GM12878 (cell line): ENCODE data around the gene STKLD1. TPM values are rescaled to one million over a fixed set of nuclear protein-coding genes. Genes with fewer than 3 reads are reported as not detected.

ENCODE experiments used
- ATAC-seq: fragments of 200-7000 bp; cut with Tn5 transposase; 3 replicates; pipeline ENCODE4 v1.9.1; 2020; ENCODE audit warnings: mild to moderate bottlenecking, moderate library complexity
- BruUV-seq: library from RNA; stranded (reverse); fragments of 400-500 nt; replicated peaks from 2 replicates; lab custom pipeline; 2021; lab: Mats Ljungman, UMichigan
- CTCF ChIA-PET: fragments of 300-600 bp; sonication (Branson Sonifier 250); formaldehyde crosslinking; extraction: SDS; loops from one replicate; lab custom pipeline; 2021; ENCODE audit warnings: inconsistent platforms; lab: Yijun Ruan, JAX
- POLR2A ChIA-PET: fragments of 350-600 bp; formaldehyde crosslinking; extraction: SDS; loops from one replicate; lab custom pipeline; 2021; ENCODE audit warnings: inconsistent platforms; lab: Charles Lee
- RAD21 ChIA-PET: fragments of 300-600 bp; sonication (Branson Sonifier 250); formaldehyde crosslinking; loops from one replicate; lab custom pipeline; 2023; ENCODE audit warnings: antibody characterized with exemption; ENCODE audit not compliant: unreplicated experiment; lab: Charles Lee
- SMC1A ChIA-PET: fragments of 300-600 bp; sonication (Branson Sonifier 250); formaldehyde crosslinking; loops from one replicate; lab custom pipeline; 2023; ENCODE audit not compliant: unreplicated experiment, uncharacterized antibody; lab: Charles Lee
- DNase-seq: peaks from one replicate; pipeline ENCODE4 v3.0.0-alpha.2; 2011; ENCODE audit warnings: low read depth, low spot score
- FAIRE-seq: peaks from 3 replicates; lab custom pipeline; 2011; peaks lifted over from hg19 to GRCh38; lab: Jason Lieb, UNC
- H2AFZ ChIP-seq: 2 replicates; pipeline ENCODE4 v1.6.0; 2011; ENCODE audit warnings: low read depth, low read length, control low read depth; ENCODE audit not compliant: control insufficient read depth
- H3K27ac ChIP-seq: 2 replicates; pipeline ENCODE4 v1.5.1; 2011; ENCODE audit warnings: control low read depth; ENCODE audit not compliant: control insufficient read depth, insufficient read depth
- H3K27me3 ChIP-seq, 2 experiments: replicated peaks in 1 of 2; 2 replicates each; pipeline versions ENCODE4 v1.6.0 to v1.6.1; 2011; ENCODE audit warnings: low read length in 1 of 2; ENCODE audit not compliant: control insufficient read depth in 2 of 2, insufficient read depth in 2 of 2
- H3K36me3 ChIP-seq, 2 experiments: 2 replicates each; pipeline ENCODE4 v1.5.1; 2011; ENCODE audit warnings: low read length in 1 of 2; ENCODE audit not compliant: control insufficient read depth in 2 of 2, insufficient read depth in 2 of 2
- H3K4me1 ChIP-seq: 2 replicates; pipeline ENCODE4 v1.6.1; 2011; ENCODE audit warnings: mild to moderate bottlenecking, low read length, moderate library complexity, mixed read lengths; ENCODE audit not compliant: control insufficient read depth, insufficient read depth
- H3K4me2 ChIP-seq: 2 replicates; pipeline ENCODE4 v1.6.0; 2011; ENCODE audit warnings: control low read depth; ENCODE audit not compliant: control insufficient read depth, insufficient read depth
- H3K4me3 ChIP-seq: fragments of 200-600 bp; sonication (generic); 2 replicates; pipeline ENCODE4 v1.5.1; 2016
- H3K79me2 ChIP-seq: 2 replicates; pipeline ENCODE4 v1.6.0; 2011; ENCODE audit warnings: low read length; ENCODE audit not compliant: control insufficient read depth, insufficient read depth
- H3K9ac ChIP-seq: 2 replicates; pipeline ENCODE4 v1.8.0; 2011; ENCODE audit warnings: low read length, control low read depth, mixed read lengths; ENCODE audit not compliant: control insufficient read depth, insufficient read depth
- H3K9me3 ChIP-seq: replicated peaks from 3 replicates; pipeline ENCODE4 v1.5.1; 2011; ENCODE audit warnings: mild to moderate bottlenecking, low read length; ENCODE audit not compliant: control insufficient read depth, insufficient read depth
- H4K20me1 ChIP-seq: 2 replicates; pipeline ENCODE4 v1.6.0; 2011; ENCODE audit not compliant: control insufficient read depth, insufficient read depth
- ASH2L ChIP-seq: fragments of 300-600, 200-600 bp; sonication (generic); IDR thresholded peaks from 2 replicates; pipeline ENCODE4 v1.6.1; 2017; ENCODE audit warnings: low read depth, mild to moderate bottlenecking, borderline replicate concordance
- ATF7 ChIP-seq: fragments of 450-650 bp; IDR thresholded peaks from 2 replicates; pipeline ENCODE4 v1.6.1; 2016; ENCODE audit warnings: low read depth, mild to moderate bottlenecking
- ETV6 ChIP-seq, 2 experiments: fragments of 450-650 bp in 1 of 2; IDR thresholded peaks in 1 of 2; conservative IDR thresholded peaks in 1 of 2; 2 replicates each; pipeline ENCODE4 v1.6.1; 2014; ENCODE audit warnings: antibody characterized with exemption in 1 of 2, borderline replicate concordance in 1 of 2, low read depth in 1 of 2, mild to moderate bottlenecking in 1 of 2, moderate library complexity in 1 of 2
- HDAC2 ChIP-seq: fragments of 200-600 bp; sonication (generic); IDR thresholded peaks from 2 replicates; pipeline ENCODE4 v1.6.1; 2017
- KAT2A ChIP-seq: conservative IDR thresholded peaks from 2 replicates; pipeline ENCODE4 v1.6.1; 2011; ENCODE audit warnings: low read depth, low read length; ENCODE audit not compliant: control insufficient read depth
- SREBF2 ChIP-seq: IDR thresholded peaks from 2 replicates; pipeline ENCODE4 v1.6.1; 2012; ENCODE audit warnings: mild to moderate bottlenecking, low read length
- WRNIP1 ChIP-seq: IDR thresholded peaks from 2 replicates; pipeline ENCODE4 v1.6.1; 2011; ENCODE audit warnings: low read depth, low read length, improper control_type of control experiment, borderline replicate concordance
- ZNF384 ChIP-seq: IDR thresholded peaks from 2 replicates; pipeline ENCODE4 v1.6.1; 2012; ENCODE audit warnings: low read depth, mild to moderate bottlenecking, low read length, improper control_type of control experiment, borderline replicate concordance
- ZNF622 ChIP-seq: fragments of 450-650 bp; IDR thresholded peaks from 2 replicates; pipeline ENCODE4 v1.6.1; 2017; ENCODE audit warnings: mild to moderate bottlenecking, inconsistent platforms
- WGBS: methylation state at CpG from one replicate; pipeline ENCODE4 v1.1.6; 2016; ENCODE audit warnings: low lambda C conversion rate; ENCODE audit not compliant: insufficient replicate concordance, insufficient coverage; ENCODE audit errors: missing lambda C conversion rate; 5-methylcytosine and 5-hydroxymethylcytosine counted together
- in situ Hi-C: fragments of 300-500 bp; cut with MboI; formaldehyde crosslinking; loops from 9 replicates; pipeline ENCODE4 v1.14.3; 2018; ENCODE audit warnings: mixed read lengths
- intact Hi-C: fragments of 100-400 bp; cut with micrococcal nuclease; formaldehyde crosslinking; loops from one replicate; pipeline ENCODE4 v1.14.2; 2022; ENCODE audit not compliant: unreplicated experiment
- polyA plus RNA-seq, 11 experiments: library from polyadenylated mRNA; depleted of rRNA in 4 of 11; unstranded in 6 of 11; stranded (reverse) in 5 of 11; fragments of >200 nt; fragmentation: Nextera tagmentation in 4 of 11; fragmentation: Illumina TruSeq in 1 of 11; extraction: Ambion mirVana in 4 of 11; extraction: Trizol in 1 of 11; gene quantifications; 1 replicate in 1 of 11; 2 replicates in 10 of 11; pipeline versions ENCODE4 v1.2.1 to v1.2.3, GENCODE V29; 2011 to 2016; ENCODE audit warnings: inconsistent platforms in 2 of 11, missing spikeins in 2 of 11, low read depth in 1 of 11
- total RNA-seq, 4 experiments: library from RNA; depleted of rRNA in 3 of 4; stranded (reverse); fragments of >200 nt in 3 of 4; fragmentation: Illumina TruSeq in 1 of 4; extraction: Trizol in 1 of 4; gene quantifications; 2 replicates each; pipeline versions ENCODE4 v1.2.1 to v1.2.3, GENCODE V29; 2013 to 2021
- TF ChIP-seq, protein P1 (sequence below): IDR thresholded peaks from 2 replicates; pipeline ENCODE4 v1.6.1; 2012; ENCODE audit warnings: low read length, inconsistent platforms
- TF ChIP-seq, protein P2 (sequence below): IDR thresholded peaks from 2 replicates; pipeline ENCODE4 v1.6.1; 2011; ENCODE audit warnings: low read depth, mild to moderate bottlenecking, low read length, moderate library complexity, borderline replicate concordance; ENCODE audit errors: extremely low read depth
- TF ChIP-seq, protein P3 (sequence below): IDR thresholded peaks from 2 replicates; pipeline ENCODE4 v1.6.1; 2011; ENCODE audit warnings: borderline replicate concordance, low read depth, mild to moderate bottlenecking, moderate library complexity, low read length; ENCODE audit not compliant: insufficient read depth, poor library complexity, severe bottlenecking
- TF ChIP-seq, protein P4 (sequence below): fragments of 450-650 bp; IDR thresholded peaks from 2 replicates; pipeline ENCODE4 v1.6.1; 2017; ENCODE audit warnings: antibody characterized with exemption, mild to moderate bottlenecking, moderate library complexity
- TF ChIP-seq, protein P5 (sequence below): IDR thresholded peaks from 2 replicates; pipeline ENCODE4 v1.6.1; 2012; ENCODE audit warnings: low read depth, low read length, improper control_type of control experiment
- TF ChIP-seq, protein P6 (sequence below): fragments of 450-650 bp; IDR thresholded peaks from 2 replicates; pipeline ENCODE4 v1.6.1; 2017; ENCODE audit warnings: borderline replicate concordance

STKLD1 gene
- total and polyA plus RNA-seq, 10 of the 15 experiments (the other 5 are each of a cell fraction or from before 2014, with no cell fraction given) = 0.07 to 0.40 (median 0.29) TPM; not detected in 4

DNA sequence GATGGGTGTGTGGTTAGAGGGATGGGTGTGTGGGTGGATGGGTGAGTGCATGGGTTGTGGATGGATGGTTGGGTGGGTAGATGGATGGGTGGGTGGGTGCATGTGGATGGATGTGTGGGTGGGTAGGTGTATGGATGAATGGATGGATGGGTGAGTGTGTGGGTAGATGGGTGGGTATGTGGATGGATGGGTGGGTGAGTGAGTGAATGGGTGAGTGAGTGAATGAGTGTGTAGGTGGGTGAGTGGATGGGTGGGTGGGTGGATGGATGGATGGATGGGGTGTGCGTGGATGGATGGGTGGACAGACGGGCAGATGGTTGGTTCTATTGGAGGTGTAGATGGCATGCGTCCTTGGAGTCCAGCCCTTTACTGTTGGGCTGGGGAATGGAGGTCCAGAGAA, 17.2 kb downstream of the STKLD1 start:
- intact Hi-C loops (no loop called here), in situ Hi-C loops (no loop called here)
- SMC1A ChIA-PET = no interaction called here
- Histone ChIP-seq H3K4me3 (no peak overlapping the region), H3K27ac (no peak overlapping the region), H3K9me3 (no peaks in the 10 kb centered on the region), H3K36me3 (no peaks in the 10 kb centered on the region), H2AFZ (no peak overlapping the region), H3K4me1 (no peaks in the 10 kb centered on the region), H3K27me3 (no peaks in the 10 kb centered on the region), H4K20me1 (no peaks in the 10 kb centered on the region), H3K4me2 (no peak overlapping the region), H3K79me2 (no peaks in the 10 kb centered on the region), H3K9ac (no peak overlapping the region)
- POLR2A ChIA-PET = no interaction called here
- DNase-seq = no peak
- CTCF ChIA-PET = no interaction called here
- BruUV-seq = no TSS peak
- 80% methylated on average over 1 of the region's 3 CpGs for WGBS
- RAD21 ChIA-PET = interaction anchor here (1.2 kb wide), 1 partner anchor 16 kb away, joined by 4 read pairs; no protein-coding TSS in a partner anchor
- no peak for FAIRE-seq
- ATAC-seq = no peak
- no peak for TF ChIP-seq HDAC2
- TF ChIP-seq, protein P1, sequence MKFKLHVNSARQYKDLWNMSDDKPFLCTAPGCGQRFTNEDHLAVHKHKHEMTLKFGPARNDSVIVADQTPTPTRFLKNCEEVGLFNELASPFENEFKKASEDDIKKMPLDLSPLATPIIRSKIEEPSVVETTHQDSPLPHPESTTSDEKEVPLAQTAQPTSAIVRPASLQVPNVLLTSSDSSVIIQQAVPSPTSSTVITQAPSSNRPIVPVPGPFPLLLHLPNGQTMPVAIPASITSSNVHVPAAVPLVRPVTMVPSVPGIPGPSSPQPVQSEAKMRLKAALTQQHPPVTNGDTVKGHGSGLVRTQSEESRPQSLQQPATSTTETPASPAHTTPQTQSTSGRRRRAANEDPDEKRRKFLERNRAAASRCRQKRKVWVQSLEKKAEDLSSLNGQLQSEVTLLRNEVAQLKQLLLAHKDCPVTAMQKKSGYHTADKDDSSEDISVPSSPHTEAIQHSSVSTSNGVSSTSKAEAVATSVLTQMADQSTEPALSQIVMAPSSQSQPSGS = no peak
- TF ChIP-seq, protein P2, sequence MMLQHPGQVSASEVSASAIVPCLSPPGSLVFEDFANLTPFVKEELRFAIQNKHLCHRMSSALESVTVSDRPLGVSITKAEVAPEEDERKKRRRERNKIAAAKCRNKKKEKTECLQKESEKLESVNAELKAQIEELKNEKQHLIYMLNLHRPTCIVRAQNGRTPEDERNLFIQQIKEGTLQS = no peak
- TF ChIP-seq ZNF622 = no peak
- TF ChIP-seq, protein P3, sequence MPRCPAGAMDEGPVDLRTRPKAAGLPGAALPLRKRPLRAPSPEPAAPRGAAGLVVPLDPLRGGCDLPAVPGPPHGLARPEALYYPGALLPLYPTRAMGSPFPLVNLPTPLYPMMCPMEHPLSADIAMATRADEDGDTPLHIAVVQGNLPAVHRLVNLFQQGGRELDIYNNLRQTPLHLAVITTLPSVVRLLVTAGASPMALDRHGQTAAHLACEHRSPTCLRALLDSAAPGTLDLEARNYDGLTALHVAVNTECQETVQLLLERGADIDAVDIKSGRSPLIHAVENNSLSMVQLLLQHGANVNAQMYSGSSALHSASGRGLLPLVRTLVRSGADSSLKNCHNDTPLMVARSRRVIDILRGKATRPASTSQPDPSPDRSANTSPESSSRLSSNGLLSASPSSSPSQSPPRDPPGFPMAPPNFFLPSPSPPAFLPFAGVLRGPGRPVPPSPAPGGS = no peak
- no peak for TF ChIP-seq ETV6 (conservative IDR thresholded peaks at IDR 0.05 in 1 of 2, IDR thresholded peaks at IDR 0.05 in 1 of 2; ENCODE audit: borderline replicate concordance in 1 of 2, low read depth in 1 of 2)
- TF ChIP-seq ZNF384 = no peak
- no peak for TF ChIP-seq WRNIP1
- TF ChIP-seq, protein P4, sequence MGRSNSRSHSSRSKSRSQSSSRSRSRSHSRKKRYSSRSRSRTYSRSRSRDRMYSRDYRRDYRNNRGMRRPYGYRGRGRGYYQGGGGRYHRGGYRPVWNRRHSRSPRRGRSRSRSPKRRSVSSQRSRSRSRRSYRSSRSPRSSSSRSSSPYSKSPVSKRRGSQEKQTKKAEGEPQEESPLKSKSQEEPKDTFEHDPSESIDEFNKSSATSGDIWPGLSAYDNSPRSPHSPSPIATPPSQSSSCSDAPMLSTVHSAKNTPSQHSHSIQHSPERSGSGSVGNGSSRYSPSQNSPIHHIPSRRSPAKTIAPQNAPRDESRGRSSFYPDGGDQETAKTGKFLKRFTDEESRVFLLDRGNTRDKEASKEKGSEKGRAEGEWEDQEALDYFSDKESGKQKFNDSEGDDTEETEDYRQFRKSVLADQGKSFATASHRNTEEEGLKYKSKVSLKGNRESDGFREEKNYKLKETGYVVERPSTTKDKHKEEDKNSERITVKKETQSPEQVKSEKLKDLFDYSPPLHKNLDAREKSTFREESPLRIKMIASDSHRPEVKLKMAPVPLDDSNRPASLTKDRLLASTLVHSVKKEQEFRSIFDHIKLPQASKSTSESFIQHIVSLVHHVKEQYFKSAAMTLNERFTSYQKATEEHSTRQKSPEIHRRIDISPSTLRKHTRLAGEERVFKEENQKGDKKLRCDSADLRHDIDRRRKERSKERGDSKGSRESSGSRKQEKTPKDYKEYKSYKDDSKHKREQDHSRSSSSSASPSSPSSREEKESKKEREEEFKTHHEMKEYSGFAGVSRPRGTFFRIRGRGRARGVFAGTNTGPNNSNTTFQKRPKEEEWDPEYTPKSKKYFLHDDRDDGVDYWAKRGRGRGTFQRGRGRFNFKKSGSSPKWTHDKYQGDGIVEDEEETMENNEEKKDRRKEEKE = no peak
- no peak for TF ChIP-seq ATF7
- TF ChIP-seq, protein P5, sequence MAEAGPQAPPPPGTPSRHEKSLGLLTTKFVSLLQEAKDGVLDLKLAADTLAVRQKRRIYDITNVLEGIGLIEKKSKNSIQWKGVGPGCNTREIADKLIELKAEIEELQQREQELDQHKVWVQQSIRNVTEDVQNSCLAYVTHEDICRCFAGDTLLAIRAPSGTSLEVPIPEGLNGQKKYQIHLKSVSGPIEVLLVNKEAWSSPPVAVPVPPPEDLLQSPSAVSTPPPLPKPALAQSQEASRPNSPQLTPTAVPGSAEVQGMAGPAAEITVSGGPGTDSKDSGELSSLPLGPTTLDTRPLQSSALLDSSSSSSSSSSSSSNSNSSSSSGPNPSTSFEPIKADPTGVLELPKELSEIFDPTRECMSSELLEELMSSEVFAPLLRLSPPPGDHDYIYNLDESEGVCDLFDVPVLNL = no peak
- TF ChIP-seq ASH2L = no peak
- TF ChIP-seq, protein P6, sequence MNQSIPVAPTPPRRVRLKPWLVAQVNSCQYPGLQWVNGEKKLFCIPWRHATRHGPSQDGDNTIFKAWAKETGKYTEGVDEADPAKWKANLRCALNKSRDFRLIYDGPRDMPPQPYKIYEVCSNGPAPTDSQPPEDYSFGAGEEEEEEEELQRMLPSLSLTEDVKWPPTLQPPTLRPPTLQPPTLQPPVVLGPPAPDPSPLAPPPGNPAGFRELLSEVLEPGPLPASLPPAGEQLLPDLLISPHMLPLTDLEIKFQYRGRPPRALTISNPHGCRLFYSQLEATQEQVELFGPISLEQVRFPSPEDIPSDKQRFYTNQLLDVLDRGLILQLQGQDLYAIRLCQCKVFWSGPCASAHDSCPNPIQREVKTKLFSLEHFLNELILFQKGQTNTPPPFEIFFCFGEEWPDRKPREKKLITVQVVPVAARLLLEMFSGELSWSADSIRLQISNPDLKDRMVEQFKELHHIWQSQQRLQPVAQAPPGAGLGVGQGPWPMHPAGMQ = no peak
- no peak for TF ChIP-seq SREBF2
- TF ChIP-seq KAT2A = no peak
